Measurements from ENCODE around the gene DNAH8. TPM values are rescaled to one million over a fixed set of nuclear protein-coding genes. Genes with fewer than 3 reads are reported as not detected.

Gene DNAH8
- total RNA-seq, 1 donor from 2014 or later = 0.05 TPM

GRCh38 chr6:38833320-38833719, 118.2 kb downstream of the DNAH8 start:
- TF ChIP-seq CTCF (IDR thresholded peaks at IDR 0.05) = no peak
- H3K27me3 Mint-ChIP-seq (ENCODE audit: low read depth) = peaks cover 15% of the 10 kb centered on the region
- DNase-seq (ENCODE audit: low spot score) = no peak
- H3K4me3 Mint-ChIP-seq (ENCODE audit: unreplicated experiment) = no peak overlapping the region
- peaks cover 13% of the 10 kb centered on the region for H3K9me3 Mint-ChIP-seq (ENCODE audit: low read depth)
- H3K36me3 Mint-ChIP-seq (ENCODE audit: low read depth) = peaks cover 3% of the 10 kb centered on the region
- H3K27ac Mint-ChIP-seq (ENCODE audit: unreplicated experiment) = no peak overlapping the region
- no peaks in the 10 kb centered on the region for H3K4me1 Mint-ChIP-seq (ENCODE audit: low read depth)

- no peak overlapping the region for H3K4me3 Mint-ChIP-seq (ENCODE audit: unreplicated experiment)
- no peak overlapping the region for H3K27ac Mint-ChIP-seq (ENCODE audit: unreplicated experiment)
- no peak for TF ChIP-seq CTCF (IDR thresholded peaks at IDR 0.05)
These were observed 121.5 kb downstream of the DNAH8 start for GRCh38 chr6:38836585-38836984.

GRCh38 chr6:38837101-38837500, 122.0 kb downstream of the DNAH8 start:
- Mint-ChIP-seq H3K9me3 (ENCODE audit: low read depth) (no peaks in the 10 kb centered on the region), H3K27ac (ENCODE audit: unreplicated experiment) (no peak overlapping the region), H3K36me3 (ENCODE audit: low read depth) (no peaks in the 10 kb centered on the region), H3K4me1 (ENCODE audit: low read depth) (no peaks in the 10 kb centered on the region), H3K4me3 (ENCODE audit: unreplicated experiment) (no peak overlapping the region), H3K27me3 (ENCODE audit: low read depth) (peaks cover 8% of the 10 kb centered on the region)
- DNase-seq (ENCODE audit: low spot score) = no peak
- TF ChIP-seq CTCF (IDR thresholded peaks at IDR 0.05) = no peak

More at GRCh38 chr6:38836585-38836984, 121.5 kb downstream of the DNAH8 start:
- Mint-ChIP-seq H3K4me1 (ENCODE audit: low read depth) (no peaks in the 10 kb centered on the region), H3K9me3 (ENCODE audit: low read depth) (no peaks in the 10 kb centered on the region), H3K27me3 (ENCODE audit: low read depth) (peaks cover 8% of the 10 kb centered on the region), H3K36me3 (ENCODE audit: low read depth) (no peaks in the 10 kb centered on the region)
- no peak for DNase-seq (ENCODE audit: low spot score)

- TF ChIP-seq CTCF (IDR thresholded peaks at IDR 0.05) = no peak
- no peaks in the 10 kb centered on the region for H3K4me1 Mint-ChIP-seq (ENCODE audit: low read depth)
- H3K9me3 Mint-ChIP-seq (ENCODE audit: low read depth) = no peaks in the 10 kb centered on the region
- H3K4me3 Mint-ChIP-seq (ENCODE audit: unreplicated experiment) = no peak overlapping the region
- H3K27ac Mint-ChIP-seq (ENCODE audit: unreplicated experiment) = no peak overlapping the region
- no peak for DNase-seq (ENCODE audit: low spot score)
- no peaks in the 10 kb centered on the region for H3K36me3 Mint-ChIP-seq (ENCODE audit: low read depth)
- H3K27me3 Mint-ChIP-seq (ENCODE audit: low read depth) = peaks cover 3% of the 10 kb centered on the region
These were observed 128.7 kb downstream of the DNAH8 start for GRCh38 chr6:38843798-38844197.

- Mint-ChIP-seq H3K27me3 (ENCODE audit: low read depth) (peaks cover 3% of the 10 kb centered on the region), H3K4me1 (ENCODE audit: low read depth) (no peaks in the 10 kb centered on the region), H3K9me3 (ENCODE audit: low read depth) (no peaks in the 10 kb centered on the region), H3K4me3 (ENCODE audit: unreplicated experiment) (no peak overlapping the region), H3K27ac (ENCODE audit: unreplicated experiment) (no peak overlapping the region), H3K36me3 (ENCODE audit: low read depth) (no peaks in the 10 kb centered on the region)
- no peak for TF ChIP-seq CTCF (IDR thresholded peaks at IDR 0.05)
- DNase-seq (ENCODE audit: low spot score) = no peak
These were observed 130.8 kb downstream of the DNAH8 start for GRCh38 chr6:38845931-38846330.

Data from chondrocyte (in vitro differentiated cells).